ENCODE data around the gene COL4A6.
"Not testable (repeated sequence)": the region's sequence is repeated elsewhere in the genome, so short reads cannot be mapped to it uniquely, and the experiment has no call there.

The COL4A6 gene

GRCh38 chrX:108438110-108438623 lies at the start of gene COL4A6:
Gene COL4A6, minus strand, starts transcription at chrX:108438422. Its CDS starts 226 bp downstream, at chrX:108438196.
- no peak for DNase-seq

DNA sequence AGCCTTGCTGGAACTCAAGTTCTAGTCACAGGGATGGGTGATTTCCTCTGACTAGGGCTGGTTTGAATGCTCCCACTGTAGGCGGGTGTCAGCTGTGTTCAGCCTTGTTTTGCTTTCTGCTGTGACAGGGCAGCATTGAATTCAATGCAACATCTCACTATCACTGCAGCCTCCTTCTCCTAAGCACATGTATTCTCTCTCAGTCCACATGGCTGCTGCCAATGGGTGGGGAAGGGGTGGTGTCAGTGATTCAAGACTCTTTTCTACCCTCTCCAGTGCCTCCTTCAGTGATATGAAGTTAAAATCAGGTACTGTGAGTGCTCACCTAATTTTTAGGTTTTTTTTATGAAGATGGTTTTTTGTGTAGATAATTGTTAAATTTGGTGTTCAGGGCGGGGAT lies 47.7 kb upstream of the COL4A6 start:
- DNase-seq, result no peak

DNA sequence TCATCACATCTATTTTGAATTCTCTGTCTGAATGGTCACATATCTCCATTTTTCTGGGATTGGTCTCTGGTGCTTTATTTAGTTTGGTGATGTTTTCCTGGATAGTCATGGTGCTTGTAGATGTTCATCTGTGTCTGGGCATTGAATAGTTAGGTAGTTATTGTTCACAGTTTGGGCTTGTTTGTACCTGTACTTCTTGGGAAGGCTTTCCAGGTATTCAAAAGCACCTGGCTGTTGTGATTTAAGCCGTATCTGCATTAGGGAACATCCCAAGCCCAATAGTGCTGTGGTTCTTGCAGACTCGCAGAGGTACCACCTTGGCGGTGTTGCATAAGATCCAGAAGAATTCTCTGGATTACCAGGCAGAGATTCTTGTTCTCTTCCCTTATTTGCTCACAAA lies 46.0 kb upstream of the COL4A6 start:
- DNase-seq, result no peak

GRCh38 chrX:108481528-108481927 lies 43.3 kb upstream of the COL4A6 start:
- DNase-seq, result not testable (repeated sequence)

- DNase-seq, result no peak
Observed at GRCh38 chrX:108473979-108474378, 35.8 kb upstream of the COL4A6 start.

DNA sequence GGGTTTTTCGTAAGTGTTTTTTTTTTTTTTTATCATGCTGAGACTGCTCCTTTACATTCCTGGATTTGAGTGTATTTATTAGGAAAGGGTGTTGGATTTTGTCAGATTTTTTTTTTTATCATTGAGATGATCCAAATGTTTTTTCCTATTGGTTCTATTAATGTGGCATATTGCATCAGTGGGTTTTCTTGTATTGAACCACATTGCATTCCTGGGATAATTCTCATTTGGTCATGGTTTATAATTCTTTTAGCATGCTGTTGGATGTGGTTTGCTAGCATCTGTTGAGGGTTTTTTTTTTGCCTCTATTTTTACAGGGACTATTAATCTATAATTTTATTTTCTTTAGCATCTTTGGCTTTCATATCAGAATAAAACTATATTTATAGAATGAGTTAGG lies 30.3 kb upstream of the COL4A6 start:
- no peak for DNase-seq

GRCh38 chrX:108464604-108465003 lies 26.4 kb upstream of the COL4A6 start:
- DNase-seq, result no peak

- DNase-seq, result no peak
Observed at GRCh38 chrX:108456971-108457477, 18.8 kb upstream of the COL4A6 start.

DNA sequence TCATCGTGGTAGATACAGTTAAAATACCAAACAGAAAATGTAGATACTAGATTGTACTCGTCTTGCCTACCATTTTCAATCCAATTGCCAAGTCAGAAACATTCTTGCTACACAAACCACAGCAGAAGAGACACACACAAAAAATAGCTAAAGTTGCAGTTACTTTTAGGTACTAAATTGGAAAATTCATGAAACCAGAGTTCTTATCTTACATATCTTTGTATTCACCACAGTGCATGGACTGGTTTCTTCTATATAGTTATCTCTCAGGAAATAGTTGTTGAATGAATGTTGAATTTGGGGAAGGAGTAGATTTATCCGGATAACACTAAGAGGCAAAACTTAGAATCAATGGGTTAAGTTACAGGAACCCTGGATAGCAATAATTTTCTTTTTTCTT lies 15.6 kb upstream of the COL4A6 start:
- no peak for DNase-seq

DNA sequence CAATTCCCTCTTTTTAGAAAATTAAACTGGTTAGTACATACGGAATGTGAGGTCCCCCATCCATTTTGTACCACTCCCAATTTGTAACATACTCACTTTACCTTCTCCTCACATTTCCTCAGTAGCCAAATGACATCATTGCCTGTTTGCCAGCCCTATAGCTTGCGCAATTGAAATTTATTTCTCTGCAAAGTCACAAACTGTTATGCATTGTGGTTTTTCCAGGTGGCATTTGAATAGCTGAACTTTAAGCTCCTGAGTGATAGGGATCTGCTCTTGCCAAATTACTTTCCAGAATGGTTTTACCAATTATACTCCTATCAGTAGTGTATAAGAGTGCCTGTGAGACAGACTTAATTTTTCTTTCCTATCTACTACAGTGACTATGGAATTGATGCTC lies 9.1 kb upstream of the COL4A6 start:
- DNase-seq, result no peak

DNA sequence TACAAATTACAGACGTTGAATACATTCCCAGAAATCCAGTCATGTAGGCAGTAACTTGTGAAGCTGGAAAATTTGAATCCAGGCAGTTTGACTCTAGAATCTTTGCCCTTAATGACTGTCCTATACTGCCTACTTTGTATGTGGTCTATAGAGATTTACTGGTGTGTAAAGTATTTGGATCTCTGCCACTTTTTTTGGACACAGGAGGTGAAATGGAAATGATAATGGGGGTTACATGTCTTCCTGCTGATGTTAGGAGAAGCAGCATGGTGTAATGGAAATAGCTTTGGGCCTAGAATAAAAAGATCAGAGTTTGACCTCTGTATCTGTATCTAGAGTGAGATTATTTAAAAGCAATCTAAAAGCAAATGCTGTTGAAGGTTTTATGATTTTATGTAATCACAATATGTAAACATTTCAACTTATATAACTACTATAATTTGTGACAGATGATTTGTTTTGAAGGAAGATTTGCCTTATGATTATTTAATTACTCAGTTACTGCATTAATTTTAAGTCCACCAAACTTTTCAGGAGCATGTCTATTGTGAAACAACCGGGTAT lies 4.8 kb upstream of the COL4A6 start:
- DNase-seq, result no peak

DNA sequence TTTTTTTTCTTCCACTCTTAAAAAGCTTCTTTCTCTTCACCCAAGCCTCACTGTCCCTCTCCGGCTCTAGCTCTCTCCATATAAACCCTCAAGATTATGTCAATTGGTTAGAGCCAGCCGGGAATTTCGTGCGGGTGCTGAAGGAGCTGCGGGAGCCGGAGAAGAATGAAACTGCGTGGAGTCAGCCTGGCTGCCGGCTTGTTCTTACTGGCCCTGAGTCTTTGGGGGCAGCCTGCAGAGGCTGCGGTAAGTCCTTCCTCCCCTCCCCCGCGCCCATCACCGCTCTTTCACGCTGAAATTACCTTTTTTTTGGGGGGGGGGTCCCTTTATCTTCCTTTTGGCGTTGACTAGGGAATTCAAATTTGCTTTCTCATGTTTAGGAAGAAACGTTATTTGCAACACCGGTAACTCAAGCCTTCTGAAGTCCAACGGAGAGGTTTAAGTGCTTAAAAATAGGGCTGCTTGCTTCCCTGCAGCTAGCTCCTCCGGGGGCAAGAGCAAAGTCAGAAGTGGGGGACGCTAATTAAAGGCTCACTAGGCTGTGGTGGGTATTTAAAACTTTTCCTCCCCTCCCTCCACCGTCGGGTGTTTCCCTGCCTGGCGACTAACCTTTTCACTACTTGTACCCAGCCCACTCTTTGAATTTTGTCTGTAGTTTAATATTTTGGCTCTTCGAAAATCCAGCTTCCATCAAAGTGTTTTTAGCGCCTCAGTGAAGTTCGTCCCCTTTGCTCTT lies 1.9 kb upstream of the COL4A6 start:
- no peak for DNase-seq

GRCh38 chrX:108439426-108439942 lies 1.3 kb upstream of the COL4A6 start, which contains the start of gene COL4A5:
Gene COL4A5, plus strand, starts transcription at chrX:108439838. Its CDS starts 288 bp downstream, at chrX:108440126.
- no peak for DNase-seq

DNA sequence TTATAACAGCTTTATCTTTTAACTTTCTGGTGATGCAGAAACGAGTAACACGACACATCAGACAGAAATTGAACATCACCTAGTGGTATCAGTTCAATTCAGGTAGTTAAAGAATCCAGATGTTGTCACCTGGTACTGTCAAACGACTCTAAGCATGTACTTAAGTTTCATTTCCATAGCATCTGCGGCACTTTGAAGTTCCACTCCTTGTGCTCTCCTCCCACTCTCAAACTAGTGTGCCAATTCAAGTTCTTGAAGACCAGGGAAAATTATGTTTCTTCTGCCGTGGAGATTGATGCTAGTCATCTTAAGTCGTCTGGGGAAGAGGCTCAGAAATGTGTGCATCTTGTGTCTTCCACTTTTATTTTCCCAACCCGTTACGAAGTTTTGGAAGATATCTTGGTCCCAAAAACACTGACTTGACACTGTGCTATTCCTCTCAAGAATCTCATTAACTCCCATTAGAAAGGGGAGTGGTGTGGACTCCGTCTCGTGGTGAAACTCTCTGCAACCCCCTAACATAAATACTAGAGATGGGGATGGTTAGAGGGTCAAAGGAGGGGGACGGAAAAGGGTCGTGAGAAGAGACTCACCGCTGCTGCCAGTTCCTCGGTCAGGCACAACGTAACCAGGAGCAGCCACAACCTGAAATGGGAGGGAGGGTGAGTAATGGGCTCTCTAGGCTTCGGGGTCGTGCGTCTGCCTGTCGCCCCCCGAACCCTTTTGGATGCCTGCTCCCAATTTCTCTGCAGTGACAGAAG lies 693 bp downstream of the COL4A6 start:
- DNase-seq, result no peak

GRCh38 chrX:108435261-108435660 lies 3.0 kb downstream of the COL4A6 start:
- no peak for DNase-seq

DNA sequence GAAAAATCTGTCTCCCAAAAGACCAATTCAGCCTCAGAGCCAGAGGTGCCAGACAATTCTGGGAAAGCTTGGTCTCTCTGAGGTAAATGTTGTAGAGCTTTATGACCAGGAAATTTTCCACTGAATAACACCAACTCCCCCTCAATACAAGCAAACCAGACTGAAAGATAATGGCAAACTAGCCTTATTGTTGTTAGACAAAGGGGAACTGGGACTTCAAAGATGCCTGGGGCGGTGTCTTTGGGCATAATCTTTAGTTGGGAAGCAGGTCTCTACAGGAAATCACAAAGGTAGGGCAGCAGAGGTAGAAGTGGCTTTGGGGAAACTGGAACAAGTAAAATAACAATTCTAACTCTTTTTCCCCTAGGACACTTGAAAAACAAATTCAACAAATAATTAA lies 12.0 kb downstream of the COL4A6 start:
- DNase-seq, result no peak

DNA sequence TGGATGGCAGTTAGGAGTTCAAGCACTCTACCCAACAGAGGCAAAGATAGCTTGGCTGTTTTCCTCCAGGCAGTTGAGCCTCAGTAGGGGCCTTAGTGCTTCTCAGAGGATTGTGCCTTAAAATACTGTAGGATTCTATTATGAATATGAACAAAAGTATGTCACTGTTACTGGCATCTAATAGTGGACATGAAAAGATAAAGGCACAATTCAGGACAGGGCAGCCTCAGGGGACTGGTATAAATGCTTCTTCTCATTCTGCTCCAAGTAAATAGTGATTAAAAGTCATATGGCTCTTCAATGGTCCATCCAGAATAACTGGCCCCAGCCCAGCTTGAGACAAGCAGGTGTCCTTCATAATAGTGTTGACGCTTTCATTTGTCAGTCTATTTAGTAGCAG lies 17.7 kb downstream of the COL4A6 start:
- DNase-seq, result no peak

DNA sequence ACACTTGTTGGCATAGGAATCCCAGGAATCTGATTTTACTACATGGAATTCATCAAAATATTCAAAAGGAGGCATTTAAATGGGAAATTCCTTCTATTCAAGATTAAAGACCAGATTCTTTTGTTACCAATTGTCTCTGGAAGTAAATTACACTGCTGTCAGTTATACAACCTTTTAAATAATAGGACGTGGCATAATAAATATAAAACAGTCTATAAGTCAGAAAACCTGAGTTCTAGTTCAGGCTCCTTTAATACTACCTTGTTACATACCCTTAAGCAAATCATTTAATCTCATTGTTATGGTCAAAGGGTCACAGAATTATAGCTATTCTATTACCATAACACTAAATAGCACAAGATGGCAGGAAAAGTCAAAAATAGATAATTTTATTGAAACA lies 18.8 kb downstream of the COL4A6 start:
- no peak for DNase-seq

DNA sequence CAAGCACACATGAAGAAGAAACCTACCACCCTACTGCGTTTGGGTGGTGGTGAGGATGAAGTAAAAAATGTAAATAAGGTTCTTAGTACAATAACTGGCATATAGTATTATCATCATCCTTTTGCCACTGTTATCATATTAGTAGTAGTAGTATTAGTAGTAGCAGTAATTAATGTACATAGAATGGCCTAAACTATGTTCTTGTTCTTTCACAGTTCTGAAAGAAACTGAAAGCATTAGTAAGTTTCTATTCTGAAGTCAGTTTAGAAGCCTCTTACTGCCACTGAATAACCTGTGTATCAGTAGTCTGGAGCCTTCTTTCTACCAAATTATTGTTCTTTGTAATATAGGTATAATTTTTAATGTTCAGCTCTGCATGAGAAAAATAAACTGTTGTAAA lies 21.0 kb downstream of the COL4A6 start:
- DNase-seq, result no peak

GRCh38 chrX:108415891-108416290 lies 22.3 kb downstream of the COL4A6 start:
- no peak for DNase-seq

- no peak for DNase-seq
Observed at GRCh38 chrX:108415146-108415545, 23.1 kb downstream of the COL4A6 start.

DNA sequence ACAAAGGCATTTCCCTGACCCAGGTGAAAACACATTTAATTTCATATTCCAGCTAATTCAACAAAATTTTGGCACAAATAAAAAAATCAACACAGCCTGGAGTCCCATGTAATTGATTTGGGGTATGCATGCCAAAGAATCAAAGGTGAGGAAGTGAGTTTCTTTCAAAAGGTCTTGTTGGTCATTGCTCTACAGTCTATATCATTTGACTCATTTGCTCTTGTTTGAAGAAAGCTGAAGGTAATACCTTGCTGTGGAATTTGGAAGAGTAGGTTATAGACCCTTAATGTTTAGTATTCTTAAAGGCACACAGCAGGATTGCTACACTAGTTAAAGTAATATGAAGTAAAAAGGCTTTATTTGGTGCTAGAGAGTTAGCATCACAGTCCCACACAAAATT lies 25.4 kb downstream of the COL4A6 start:
- DNase-seq, result no peak

DNA sequence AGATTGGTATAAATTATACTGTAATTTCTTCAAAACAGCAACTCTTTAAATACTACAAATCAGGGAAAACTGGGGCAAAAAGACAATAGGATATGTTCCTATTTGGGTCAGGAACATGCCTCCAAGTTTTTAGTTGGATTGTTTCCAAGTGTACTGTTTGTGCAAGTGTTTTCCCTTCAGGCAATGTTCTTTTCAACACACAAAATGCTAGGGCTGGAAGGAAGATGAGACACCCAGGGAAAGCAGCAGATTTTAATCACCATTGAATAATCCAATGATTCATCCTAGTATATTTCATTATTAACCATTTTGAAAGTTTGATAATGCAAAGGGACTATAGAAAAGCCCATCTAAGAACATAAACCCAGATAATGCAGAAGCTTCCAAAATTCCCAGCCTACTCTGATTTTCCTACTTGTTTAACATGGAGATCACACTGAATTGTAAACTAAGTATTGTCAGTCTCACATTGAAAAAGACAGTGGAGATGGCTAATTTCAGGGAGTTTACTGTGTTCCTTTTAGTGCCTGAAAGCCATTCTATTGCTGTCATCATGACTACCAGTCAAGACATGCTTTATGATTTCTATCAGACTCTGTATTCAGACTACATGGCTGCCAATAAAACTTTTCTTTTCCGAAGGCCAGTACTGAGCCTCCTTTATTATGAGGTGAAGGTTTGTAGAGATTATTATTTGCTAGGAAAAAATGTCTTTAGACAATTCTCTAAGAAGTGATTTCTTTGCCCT lies 38.6 kb downstream of the COL4A6 start:
- no peak for DNase-seq
